ENCODE data around the gene NUCB1. TPM values are rescaled to one million over a fixed set of nuclear protein-coding genes. Genes with fewer than 3 reads are reported as not detected.
"Not testable (repeated sequence)": the region's sequence is repeated elsewhere in the genome, so short reads cannot be mapped to it uniquely, and the experiment has no call there.

The NUCB1 gene
- polyA plus RNA-seq, 3 donors, result 80.9 to 178 (median 108) TPM

- TF ChIP-seq, protein P1, sequence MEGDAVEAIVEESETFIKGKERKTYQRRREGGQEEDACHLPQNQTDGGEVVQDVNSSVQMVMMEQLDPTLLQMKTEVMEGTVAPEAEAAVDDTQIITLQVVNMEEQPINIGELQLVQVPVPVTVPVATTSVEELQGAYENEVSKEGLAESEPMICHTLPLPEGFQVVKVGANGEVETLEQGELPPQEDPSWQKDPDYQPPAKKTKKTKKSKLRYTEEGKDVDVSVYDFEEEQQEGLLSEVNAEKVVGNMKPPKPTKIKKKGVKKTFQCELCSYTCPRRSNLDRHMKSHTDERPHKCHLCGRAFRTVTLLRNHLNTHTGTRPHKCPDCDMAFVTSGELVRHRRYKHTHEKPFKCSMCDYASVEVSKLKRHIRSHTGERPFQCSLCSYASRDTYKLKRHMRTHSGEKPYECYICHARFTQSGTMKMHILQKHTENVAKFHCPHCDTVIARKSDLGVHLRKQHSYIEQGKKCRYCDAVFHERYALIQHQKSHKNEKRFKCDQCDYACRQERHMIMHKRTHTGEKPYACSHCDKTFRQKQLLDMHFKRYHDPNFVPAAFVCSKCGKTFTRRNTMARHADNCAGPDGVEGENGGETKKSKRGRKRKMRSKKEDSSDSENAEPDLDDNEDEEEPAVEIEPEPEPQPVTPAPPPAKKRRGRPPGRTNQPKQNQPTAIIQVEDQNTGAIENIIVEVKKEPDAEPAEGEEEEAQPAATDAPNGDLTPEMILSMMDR (IDR thresholded peaks at IDR 0.05), result no peak
- no peak overlapping the region for H2AFZ ChIP-seq (ENCODE audit: insufficient read depth, low read depth, low read length, poor library complexity, severe bottlenecking)
- Mint-ChIP-seq H3K27me3 (ENCODE audit: low read depth in 3 of 3) (peaks cover 0 to 2% (median 0%) of the 10 kb centered on the region in 3 donors), H3K27ac (peak overlapping the region in 1 of 7 donors; percentile 73), H3K4me1 (no peaks in the 10 kb centered on the region), H3K9me3 (no peaks in the 10 kb centered on the region), H3K36me3 (peaks cover 53 to 86% of the 10 kb centered on the region in 2 donors), H3K4me3 (no peak overlapping the region)
- H3K4me2 ChIP-seq (replicated peaks; ENCODE audit: extremely low read depth, low read length, poor library complexity, severe bottlenecking), result no peak overlapping the region
- peaks cover 68 to 79% of the 10 kb centered on the region in 2 donors for H3K36me3 ChIP-seq (replicated peaks in 1 of 2; ENCODE audit: control insufficient read depth in 1 of 2, insufficient read depth in 2 of 2, low read length in 2 of 2)
- 44% methylated on average over 4 of the region's 6 CpGs for WGBS (ENCODE audit: insufficient coverage)
- no peak for DNase-seq
- H4K20me1 ChIP-seq (ENCODE audit: insufficient read depth, low read length), result no peaks in the 10 kb centered on the region
- H3K79me2 ChIP-seq (ENCODE audit: insufficient read depth, low read length), result no peaks in the 10 kb centered on the region
- H3K9ac ChIP-seq (ENCODE audit: insufficient read depth, low read length, poor library complexity, severe bottlenecking), result no peak overlapping the region
- H3K4me3 ChIP-seq (replicated peaks in 1 of 3; ENCODE audit: low read depth in 2 of 3, low read length in 3 of 3), result no peak overlapping the region
- no peak overlapping the region for H3K27ac ChIP-seq (ENCODE audit: low read depth in 1 of 2, low read length in 2 of 2)
- no peaks in the 10 kb centered on the region for H3K27me3 ChIP-seq (ENCODE audit: control insufficient read depth in 2 of 2, insufficient read depth in 2 of 2, low read length in 2 of 2)
- intact Hi-C loops (cut with micrococcal nuclease), result no loop called here
- no peaks in the 10 kb centered on the region for H3K4me1 ChIP-seq (ENCODE audit: control insufficient read depth in 1 of 2, insufficient read depth in 2 of 2, low read length in 2 of 2)
- H3K9me3 ChIP-seq (replicated peaks in 1 of 2; ENCODE audit: control insufficient read depth in 1 of 2, insufficient read depth in 1 of 2, low read length in 2 of 2), result no peaks in the 10 kb centered on the region
These were observed 18.0 kb downstream of the NUCB1 start for GRCh38 chr19:48918071-48918470.

- Mint-ChIP-seq H3K4me3 (no peak overlapping the region), H3K27ac (peak overlapping the region in 3 of 7 donors; percentile 37 to 79 (median 38)), H3K4me1 (no peaks in the 10 kb centered on the region), H3K9me3 (no peaks in the 10 kb centered on the region), H3K27me3 (ENCODE audit: low read depth in 3 of 3) (peaks cover 0 to 2% (median 0%) of the 10 kb centered on the region in 3 donors), H3K36me3 (peaks cover 52 to 84% of the 10 kb centered on the region in 2 donors)
- H3K4me2 ChIP-seq (replicated peaks; ENCODE audit: extremely low read depth, low read length, poor library complexity, severe bottlenecking), result no peak overlapping the region
- no peaks in the 10 kb centered on the region for H3K27me3 ChIP-seq (ENCODE audit: control insufficient read depth in 2 of 2, insufficient read depth in 2 of 2, low read length in 2 of 2)
- WGBS (ENCODE audit: insufficient coverage), result 94% methylated on average over 13 of the region's 18 CpGs
- no peaks in the 10 kb centered on the region for H3K79me2 ChIP-seq (ENCODE audit: insufficient read depth, low read length)
- intact Hi-C loops (cut with micrococcal nuclease), result no loop called here
- DNase-seq, result peak in 1 of 3 donors; percentile 15
- no peaks in the 10 kb centered on the region for H4K20me1 ChIP-seq (ENCODE audit: insufficient read depth, low read length)
- no peak overlapping the region for H3K4me3 ChIP-seq (replicated peaks in 1 of 3; ENCODE audit: low read depth in 2 of 3, low read length in 3 of 3)
- no peak overlapping the region for H3K27ac ChIP-seq (ENCODE audit: low read depth in 1 of 2, low read length in 2 of 2)
- no peaks in the 10 kb centered on the region for H3K4me1 ChIP-seq (ENCODE audit: control insufficient read depth in 1 of 2, insufficient read depth in 2 of 2, low read length in 2 of 2)
- TF ChIP-seq, protein P1 (IDR thresholded peaks at IDR 0.05), result no peak
- peaks cover 61 to 76% of the 10 kb centered on the region in 2 donors for H3K36me3 ChIP-seq (replicated peaks in 1 of 2; ENCODE audit: control insufficient read depth in 1 of 2, insufficient read depth in 2 of 2, low read length in 2 of 2)
- no peak overlapping the region for H2AFZ ChIP-seq (ENCODE audit: insufficient read depth, low read depth, low read length, poor library complexity, severe bottlenecking)
- H3K9ac ChIP-seq (ENCODE audit: insufficient read depth, low read length, poor library complexity, severe bottlenecking), result no peak overlapping the region
- H3K9me3 ChIP-seq (replicated peaks in 1 of 2; ENCODE audit: control insufficient read depth in 1 of 2, insufficient read depth in 1 of 2, low read length in 2 of 2), result no peaks in the 10 kb centered on the region
These were observed 18.7 kb downstream of the NUCB1 start for GRCh38 chr19:48918801-48919247.

- intact Hi-C loops (cut with micrococcal nuclease); DNase-seq; H3K4me3 ChIP-seq (replicated peaks in 1 of 3; ENCODE audit: low read depth in 2 of 3, low read length in 3 of 3); H3K4me1 Mint-ChIP-seq; H3K4me1 ChIP-seq (ENCODE audit: control insufficient read depth in 1 of 2, insufficient read depth in 2 of 2, low read length in 2 of 2); H3K27me3 ChIP-seq (ENCODE audit: control insufficient read depth in 2 of 2, insufficient read depth in 2 of 2, low read length in 2 of 2); H3K79me2 ChIP-seq (ENCODE audit: insufficient read depth, low read length); H3K4me3 Mint-ChIP-seq; H3K4me2 ChIP-seq (replicated peaks; ENCODE audit: extremely low read depth, low read length, poor library complexity, severe bottlenecking); H3K27ac ChIP-seq (ENCODE audit: low read depth in 1 of 2, low read length in 2 of 2); H2AFZ ChIP-seq (ENCODE audit: insufficient read depth, low read depth, low read length, poor library complexity, severe bottlenecking); H3K27ac Mint-ChIP-seq; H3K9me3 Mint-ChIP-seq; H3K27me3 Mint-ChIP-seq (ENCODE audit: low read depth in 3 of 3); H4K20me1 ChIP-seq (ENCODE audit: insufficient read depth, low read length); H3K9ac ChIP-seq (ENCODE audit: insufficient read depth, low read length, poor library complexity, severe bottlenecking); H3K9me3 ChIP-seq (replicated peaks in 1 of 2; ENCODE audit: control insufficient read depth in 1 of 2, insufficient read depth in 1 of 2, low read length in 2 of 2): not testable (repeated sequence)
- peaks cover 48 to 81% of the 10 kb centered on the region in 2 donors for H3K36me3 Mint-ChIP-seq
- peaks cover 58 to 71% of the 10 kb centered on the region in 2 donors for H3K36me3 ChIP-seq (replicated peaks in 1 of 2; ENCODE audit: control insufficient read depth in 1 of 2, insufficient read depth in 2 of 2, low read length in 2 of 2)
- no CpG with 5 or more reads among the region's 8 CpGs for WGBS (ENCODE audit: insufficient coverage)
These were observed 19.2 kb downstream of the NUCB1 start for GRCh38 chr19:48919271-48919670.
